ENCODE data around the gene TBATA.
A peak's percentile ranks its signal among the peaks of the same experiment; 100 is the strongest.

TBATA gene

GRCh38 chr10:70759781-70760180 lies 25.4 kb downstream of the TBATA start:
- no peak for DNase-seq

GRCh38 chr10:70758757-70759514 lies 26.2 kb downstream of the TBATA start:
- peak; percentile 80 for DNase-seq

DNA sequence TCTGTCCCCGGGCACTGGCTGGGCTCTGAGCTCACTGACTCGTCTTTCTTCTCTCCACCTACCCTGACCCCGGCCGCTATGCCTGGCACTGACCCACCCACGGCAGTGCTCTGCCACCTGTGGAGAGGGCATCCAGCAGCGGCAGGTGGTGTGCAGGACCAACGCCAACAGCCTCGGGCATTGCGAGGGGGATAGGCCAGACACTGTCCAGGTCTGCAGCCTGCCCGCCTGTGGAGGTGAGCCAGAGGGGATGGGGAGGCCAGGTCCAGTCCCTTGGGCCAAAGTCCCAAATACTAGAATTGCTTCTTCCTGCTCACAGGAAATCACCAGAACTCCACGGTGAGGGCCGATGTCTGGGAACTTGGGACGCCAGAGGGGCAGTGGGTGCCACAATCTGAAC lies 27.3 kb downstream of the TBATA start:
- no peak for DNase-seq

GRCh38 chr10:70756700-70757360 lies 28.3 kb downstream of the TBATA start:
- no peak for DNase-seq

DNA sequence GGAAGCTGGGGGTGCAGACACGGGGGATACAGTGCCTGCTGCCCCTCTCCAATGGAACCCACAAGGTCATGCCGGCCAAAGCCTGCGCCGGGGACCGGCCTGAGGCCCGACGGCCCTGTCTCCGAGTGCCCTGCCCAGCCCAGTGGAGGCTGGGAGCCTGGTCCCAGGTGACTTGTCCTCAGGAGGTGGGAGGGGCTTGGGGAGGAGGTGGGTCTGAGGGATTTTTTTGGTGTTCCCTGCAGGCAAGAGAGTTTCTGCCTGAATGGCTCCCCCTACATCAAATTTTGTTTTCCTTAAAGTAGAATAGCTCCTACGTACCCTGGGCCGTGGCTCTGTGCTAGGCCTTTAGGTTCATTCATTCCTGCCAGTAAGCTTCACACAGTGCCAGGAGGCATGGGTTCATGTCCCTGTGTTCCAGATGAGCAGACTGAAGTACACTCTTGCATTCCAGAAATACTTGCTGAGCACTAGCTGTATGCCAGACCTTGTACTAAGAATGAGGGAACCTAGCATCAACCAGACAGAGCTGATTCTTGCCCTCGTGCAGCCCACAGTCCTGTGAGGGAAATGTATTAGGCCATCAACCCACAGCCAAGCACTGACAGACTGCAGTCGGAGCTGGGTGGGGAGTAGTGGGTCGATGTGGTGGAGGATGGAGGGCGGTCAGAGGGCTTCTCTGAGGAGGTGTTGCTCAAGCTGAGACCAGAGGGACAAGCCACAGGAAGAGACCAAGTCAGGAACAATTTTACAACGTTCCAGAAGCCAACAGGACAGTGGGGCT lies 31.1 kb downstream of the TBATA start:
- DNase-seq: no peak

DNA sequence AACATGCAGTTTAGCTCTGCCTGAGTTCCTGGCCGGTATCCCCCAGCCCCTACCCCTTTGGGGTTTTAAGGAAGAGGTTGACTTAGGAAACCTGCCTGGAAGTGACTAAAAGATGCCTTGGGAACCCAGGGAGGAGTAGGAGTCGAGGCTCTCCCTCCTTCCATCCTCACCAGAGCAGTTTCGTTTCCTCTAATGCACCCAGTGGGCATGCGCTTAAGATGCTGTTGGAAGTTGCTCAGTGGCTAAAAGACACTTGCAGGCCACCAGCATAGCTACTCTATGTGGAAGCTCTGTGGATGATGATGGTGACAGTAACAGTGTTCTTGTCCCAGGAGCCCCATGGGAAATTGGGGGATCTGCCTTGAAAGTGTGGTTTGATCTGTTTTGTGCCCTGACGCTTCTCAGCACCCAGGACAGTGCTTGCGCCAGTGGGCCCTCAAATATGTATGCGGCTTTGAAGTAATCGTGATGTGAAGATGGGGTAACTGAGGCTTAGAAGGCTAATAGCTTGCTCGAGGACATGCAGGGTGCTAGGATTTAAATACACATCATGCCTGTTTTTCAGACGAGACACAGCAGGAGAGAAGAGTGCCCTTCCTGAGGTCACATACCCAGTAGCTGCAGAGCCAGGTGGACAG lies 32.0 kb downstream of the TBATA start:
- no peak for DNase-seq

- DNase-seq: no peak
These were observed 32.6 kb downstream of the TBATA start for GRCh38 chr10:70752571-70752970.

GRCh38 chr10:70751991-70752390 lies 33.2 kb downstream of the TBATA start:
- DNase-seq: no peak

GRCh38 chr10:70751356-70751755 lies 33.8 kb downstream of the TBATA start:
- DNase-seq: no peak

- DNase-seq: no peak
These were observed 34.9 kb downstream of the TBATA start for GRCh38 chr10:70750156-70750703.

- no peak for DNase-seq
These were observed 35.4 kb downstream of the TBATA start for GRCh38 chr10:70749756-70750155.

GRCh38 chr10:70748801-70749573 lies 36.2 kb downstream of the TBATA start:
- DNase-seq: no peak

GRCh38 chr10:70748305-70748704 lies 36.9 kb downstream of the TBATA start:
- no peak for DNase-seq

- DNase-seq: no peak
These were observed 37.8 kb downstream of the TBATA start for GRCh38 chr10:70747192-70747965.

DNA sequence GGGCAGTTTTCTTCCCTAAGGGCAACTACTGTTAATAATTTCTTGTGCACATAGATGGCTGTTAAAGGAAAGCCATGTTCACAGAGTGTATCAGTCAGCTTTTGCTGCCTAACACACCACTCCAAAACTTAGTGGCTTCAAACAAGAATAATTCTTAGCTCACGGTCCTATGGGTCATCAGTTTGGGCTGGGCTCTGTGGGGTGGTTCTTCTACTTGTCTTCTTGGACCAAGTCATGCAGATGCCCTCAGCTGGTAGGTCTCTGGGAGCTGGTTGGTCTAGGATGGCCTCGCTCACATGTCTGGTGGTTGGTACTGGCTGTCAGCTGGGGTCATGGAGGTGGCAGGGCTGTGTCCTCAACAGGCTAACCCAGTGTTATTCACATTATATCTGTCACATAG lies 39.6 kb downstream of the TBATA start:
- DNase-seq: no peak

DNA sequence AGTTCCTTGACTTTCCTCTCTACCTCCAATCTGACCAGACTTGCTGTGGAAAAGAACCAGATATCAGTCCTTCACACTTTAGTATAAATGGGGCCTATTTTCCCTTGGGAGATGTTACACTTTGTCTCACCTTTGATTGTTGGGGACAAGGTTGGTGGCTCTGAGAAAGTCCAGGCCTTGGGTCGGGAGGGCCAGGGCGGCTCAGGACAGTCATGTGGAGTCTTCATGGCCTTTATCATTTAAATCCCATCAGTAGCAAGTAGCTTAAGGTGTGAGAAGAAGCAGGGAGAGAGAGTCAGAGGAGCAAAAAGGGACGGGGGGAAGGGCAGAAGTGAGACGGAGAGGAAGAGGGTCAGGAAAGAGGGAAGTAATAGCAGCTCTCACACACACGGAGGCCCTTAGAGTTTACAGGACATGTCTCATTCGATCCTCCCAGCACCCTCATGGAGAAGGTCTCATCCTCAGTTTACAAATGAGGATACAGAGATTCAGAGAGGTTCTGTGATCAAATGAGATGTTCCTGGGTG lies 40.5 kb downstream of the TBATA start:
- DNase-seq: no peak

- DNase-seq: no peak
These were observed 41.3 kb downstream of the TBATA start for GRCh38 chr10:70743879-70744278.

DNA sequence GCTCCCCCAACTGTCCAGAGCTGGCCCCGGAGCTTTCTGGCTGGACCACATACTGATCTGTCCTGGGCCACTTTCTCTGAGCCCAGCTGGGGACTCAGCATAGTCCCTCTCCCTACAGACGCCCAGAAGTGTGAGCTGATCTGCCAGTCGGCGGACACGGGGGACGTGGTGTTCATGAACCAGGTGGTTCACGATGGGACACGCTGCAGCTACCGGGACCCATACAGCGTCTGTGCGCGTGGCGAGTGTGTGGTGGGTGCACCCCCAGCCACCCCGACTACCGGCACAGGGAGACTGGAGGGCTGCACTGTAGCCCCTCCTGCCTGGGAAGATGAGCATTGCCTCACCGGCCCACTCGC lies 41.8 kb downstream of the TBATA start:
- DNase-seq: no peak

GRCh38 chr10:70742537-70743429 lies 42.4 kb downstream of the TBATA start:
- DNase-seq: peak; percentile 40
